GM23338 (cell line): ENCODE results near the gene C11orf71. TPM values are rescaled to one million over a fixed set of nuclear protein-coding genes. Genes with fewer than 3 reads are reported as not detected.

Experiments used
- ATAC-seq: fragments of 200-7000 bp; cut with Tn5 transposase; 3 replicates; pipeline ENCODE4 v1.9.1; 2020
- DNase-seq: peaks from one replicate; pipeline ENCODE4 v3.0.0-alpha.2; 2015; ENCODE audit warnings: low spot score
- H2AFZ ChIP-seq: fragments of 200-600 bp; sonication (generic); 2 replicates; pipeline ENCODE4 v1.8.0; 2016; ENCODE audit warnings: antibody characterized with exemption, mild to moderate bottlenecking, moderate library complexity
- H3F3A ChIP-seq: fragments of 200-600 bp; sonication (generic); replicated peaks from 2 replicates; pipeline ENCODE4 v1.8.0; 2017; ENCODE audit warnings: antibody characterized with exemption, mixed run types, low read depth
- H3K27ac ChIP-seq: fragments of 200-600 bp; sonication (generic); 2 replicates; pipeline ENCODE4 v1.6.1; 2016; ENCODE audit warnings: low read depth
- H3K27me3 ChIP-seq: fragments of 200-600 bp; sonication (generic); 2 replicates; pipeline ENCODE4 v1.8.0; 2016; ENCODE audit warnings: mild to moderate bottlenecking, mixed run types, moderate library complexity; ENCODE audit not compliant: insufficient read depth
- H3K36me3 ChIP-seq: fragments of 200-600 bp; sonication (generic); 2 replicates; pipeline ENCODE4 v1.8.0; 2016; ENCODE audit warnings: mild to moderate bottlenecking; ENCODE audit not compliant: insufficient read depth
- H3K4me1 ChIP-seq: fragments of 200-600 bp; sonication (generic); 2 replicates; pipeline ENCODE4 v1.8.0; 2016; ENCODE audit warnings: mild to moderate bottlenecking, moderate library complexity; ENCODE audit not compliant: insufficient read depth
- H3K4me2 ChIP-seq: fragments of 200-600 bp; sonication (generic); 2 replicates; pipeline ENCODE4 v1.7.1; 2017; ENCODE audit warnings: mixed run types
- H3K4me3 ChIP-seq: fragments of 200-600 bp; sonication (generic); 2 replicates; pipeline ENCODE4 v1.6.1; 2016; ENCODE audit warnings: mixed run types
- H3K79me2 ChIP-seq: fragments of 200-600 bp; sonication (generic); replicated peaks from 2 replicates; pipeline ENCODE4 v1.8.0; 2017; ENCODE audit warnings: mild to moderate bottlenecking; ENCODE audit not compliant: insufficient read depth
- H3K9me2 ChIP-seq: fragments of 200-600 bp; sonication (generic); 2 replicates; pipeline ENCODE4 v1.8.0; 2017; ENCODE audit not compliant: insufficient read depth
- H4K20me1 ChIP-seq: fragments of 200-600 bp; sonication (generic); replicated peaks from 2 replicates; pipeline ENCODE4 v1.8.0; 2017; ENCODE audit warnings: mild to moderate bottlenecking; ENCODE audit not compliant: insufficient read depth
- H3K27ac Mint-ChIP-seq: 2 replicates; pipeline ENCODE4 v1.8.0; 2020; ENCODE audit warnings: inconsistent platforms, mild to moderate bottlenecking, moderate library complexity, mixed read lengths
- H3K27me3 Mint-ChIP-seq: 3 replicates; pipeline ENCODE4 v1.8.0; 2022; ENCODE audit warnings: low read depth, mild to moderate bottlenecking, moderate library complexity, mixed read lengths, inconsistent platforms; ENCODE audit not compliant: insufficient read depth, poor library complexity
- H3K36me3 Mint-ChIP-seq: 3 replicates; pipeline ENCODE4 v1.8.0; 2021; ENCODE audit warnings: low read depth, mild to moderate bottlenecking, inconsistent platforms, moderate library complexity, mixed read lengths
- H3K4me1 Mint-ChIP-seq: 3 replicates; pipeline ENCODE4 v1.8.0; 2020; ENCODE audit warnings: mild to moderate bottlenecking, inconsistent platforms, mixed read lengths
- H3K4me3 Mint-ChIP-seq: 3 replicates; pipeline ENCODE4 v1.8.0; 2021; ENCODE audit warnings: moderate library complexity, mild to moderate bottlenecking, inconsistent platforms, mixed read lengths
- H3K9me3 Mint-ChIP-seq: 3 replicates; pipeline ENCODE4 v1.8.0; 2020; ENCODE audit warnings: moderate library complexity, mild to moderate bottlenecking, inconsistent platforms, mixed read lengths
- EZH2 ChIP-seq: fragments of 200-600 bp; sonication (generic); IDR thresholded peaks from one replicate; pipeline ENCODE4 v1.8.0; 2017; ENCODE audit warnings: antibody characterized with exemption, mild to moderate bottlenecking, low read depth; ENCODE audit not compliant: unreplicated experiment
- EZH2phosphoT487 ChIP-seq: fragments of 200-600 bp; sonication (generic); IDR thresholded peaks from one replicate; pipeline ENCODE4 v1.8.1; 2018; ENCODE audit warnings: antibody characterized with exemption; ENCODE audit not compliant: unreplicated experiment
- JUNB ChIP-seq: IDR thresholded peaks from one replicate; pipeline ENCODE4 v1.6.1; 2016; ENCODE audit warnings: antibody characterized with exemption; ENCODE audit not compliant: unreplicated experiment
- ZNF114 ChIP-seq: fragments of 250-450 bp; sonication (Bioruptor Pico); IDR thresholded peaks from 2 replicates; pipeline ENCODE4 v1.5.0; 2020; ENCODE audit warnings: mild to moderate bottlenecking, moderate library complexity
- ZNF331 ChIP-seq: fragments of 250-450 bp; sonication (Bioruptor Pico); IDR thresholded peaks from 2 replicates; pipeline ENCODE4 v1.5.0; 2020; ENCODE audit warnings: low read depth, mild to moderate bottlenecking, moderate library complexity
- polyA plus RNA-seq: library from polyadenylated mRNA; unstranded; fragments of >200 nt; fragmentation: Nextera tagmentation; extraction: Ambion mirVana; gene quantifications from 2 replicates; pipeline ENCODE4 v1.2.1, GENCODE V29; 2016
- total RNA-seq: library from RNA; depleted of rRNA; stranded (reverse); fragments of >200 nt; shearing (Covaris generic); gene quantifications from 2 replicates; pipeline ENCODE4 v1.2.3, GENCODE V29; 2014
- TF ChIP-seq, protein P1 (sequence below), 2 experiments: fragments of 200-600 bp in 1 of 2; sonication (generic) in 1 of 2; conservative IDR thresholded peaks; 2 replicates each; pipeline versions ENCODE4 v1.5.1 to v1.6.1; 2016 to 2017; ENCODE audit warnings: antibody characterized with exemption in 2 of 2, low read depth in 2 of 2, mild to moderate bottlenecking in 2 of 2, moderate library complexity in 1 of 2
- TF ChIP-seq, protein P2 (sequence below): IDR thresholded peaks from 2 replicates; pipeline ENCODE4 v1.6.1; 2016; ENCODE audit warnings: antibody characterized with exemption

C11orf71 gene
- total and polyA plus RNA-seq, 2 experiments from 2014 or later: 5.8 to 8.7 TPM

DNA sequence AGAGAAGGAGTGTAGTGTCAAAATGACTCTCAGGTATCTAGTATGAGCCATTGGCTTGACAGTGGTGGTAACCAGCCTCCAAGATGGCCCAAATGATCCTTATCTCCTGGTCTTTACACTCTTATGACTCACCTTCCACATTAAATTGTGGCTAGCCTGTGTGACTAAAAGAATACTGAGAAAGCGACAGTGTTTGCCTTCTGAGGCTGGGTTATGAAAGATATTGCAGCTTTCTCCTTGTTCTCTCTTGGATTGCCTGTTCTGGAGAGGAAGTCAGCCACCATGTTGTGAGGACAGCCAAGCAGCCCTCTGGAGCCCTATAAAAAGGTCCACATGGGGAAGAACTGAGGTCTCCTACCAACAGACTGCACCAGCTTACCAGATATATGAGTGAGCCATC is 15.8 kb downstream of the C11orf71 start:
- Mint-ChIP-seq H3K27ac (no peak overlapping the region), H3K4me1 (no peaks in the 10 kb centered on the region), H3K27me3 (no peaks in the 10 kb centered on the region), H3K9me3 (peaks cover 8% of the 10 kb centered on the region; the same call in 2 of the 3 replicates), H3K4me3 (no peak overlapping the region), H3K36me3 (no peaks in the 10 kb centered on the region; the same call in 2 of the 3 replicates)
- ATAC-seq (no peak), DNase-seq (no peak)
- no peaks in the 10 kb centered on the region for H3K79me2 ChIP-seq
- no peaks in the 10 kb centered on the region for H3K36me3 ChIP-seq
- H3K4me2 ChIP-seq: no peak overlapping the region
- H3K4me3 ChIP-seq: no peak overlapping the region
- H3K27ac ChIP-seq: no peak overlapping the region
- no peaks in the 10 kb centered on the region for H3F3A ChIP-seq
- H2AFZ ChIP-seq: no peak overlapping the region
- no peaks in the 10 kb centered on the region for H4K20me1 ChIP-seq
- 0 out of 2 replicates have a peak, but pooled peaks cover 8% of the 10 kb centered on the region for H3K9me2 ChIP-seq
- H3K27me3 ChIP-seq: no peaks in the 10 kb centered on the region
- TF ChIP-seq ZNF331 (CRISPR knock-in tag) (no peak), JUNB (no peak), EZH2 (no peak)
- TF ChIP-seq, protein P1, sequence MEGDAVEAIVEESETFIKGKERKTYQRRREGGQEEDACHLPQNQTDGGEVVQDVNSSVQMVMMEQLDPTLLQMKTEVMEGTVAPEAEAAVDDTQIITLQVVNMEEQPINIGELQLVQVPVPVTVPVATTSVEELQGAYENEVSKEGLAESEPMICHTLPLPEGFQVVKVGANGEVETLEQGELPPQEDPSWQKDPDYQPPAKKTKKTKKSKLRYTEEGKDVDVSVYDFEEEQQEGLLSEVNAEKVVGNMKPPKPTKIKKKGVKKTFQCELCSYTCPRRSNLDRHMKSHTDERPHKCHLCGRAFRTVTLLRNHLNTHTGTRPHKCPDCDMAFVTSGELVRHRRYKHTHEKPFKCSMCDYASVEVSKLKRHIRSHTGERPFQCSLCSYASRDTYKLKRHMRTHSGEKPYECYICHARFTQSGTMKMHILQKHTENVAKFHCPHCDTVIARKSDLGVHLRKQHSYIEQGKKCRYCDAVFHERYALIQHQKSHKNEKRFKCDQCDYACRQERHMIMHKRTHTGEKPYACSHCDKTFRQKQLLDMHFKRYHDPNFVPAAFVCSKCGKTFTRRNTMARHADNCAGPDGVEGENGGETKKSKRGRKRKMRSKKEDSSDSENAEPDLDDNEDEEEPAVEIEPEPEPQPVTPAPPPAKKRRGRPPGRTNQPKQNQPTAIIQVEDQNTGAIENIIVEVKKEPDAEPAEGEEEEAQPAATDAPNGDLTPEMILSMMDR (conservative IDR thresholded peaks at IDR 0.05; ENCODE audit: low read depth in 2 of 2): no peak
- TF ChIP-seq, protein P2, sequence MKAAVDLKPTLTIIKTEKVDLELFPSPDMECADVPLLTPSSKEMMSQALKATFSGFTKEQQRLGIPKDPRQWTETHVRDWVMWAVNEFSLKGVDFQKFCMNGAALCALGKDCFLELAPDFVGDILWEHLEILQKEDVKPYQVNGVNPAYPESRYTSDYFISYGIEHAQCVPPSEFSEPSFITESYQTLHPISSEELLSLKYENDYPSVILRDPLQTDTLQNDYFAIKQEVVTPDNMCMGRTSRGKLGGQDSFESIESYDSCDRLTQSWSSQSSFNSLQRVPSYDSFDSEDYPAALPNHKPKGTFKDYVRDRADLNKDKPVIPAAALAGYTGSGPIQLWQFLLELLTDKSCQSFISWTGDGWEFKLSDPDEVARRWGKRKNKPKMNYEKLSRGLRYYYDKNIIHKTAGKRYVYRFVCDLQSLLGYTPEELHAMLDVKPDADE: no peak
- H3K4me1 ChIP-seq: no peaks in the 10 kb centered on the region

DNA sequence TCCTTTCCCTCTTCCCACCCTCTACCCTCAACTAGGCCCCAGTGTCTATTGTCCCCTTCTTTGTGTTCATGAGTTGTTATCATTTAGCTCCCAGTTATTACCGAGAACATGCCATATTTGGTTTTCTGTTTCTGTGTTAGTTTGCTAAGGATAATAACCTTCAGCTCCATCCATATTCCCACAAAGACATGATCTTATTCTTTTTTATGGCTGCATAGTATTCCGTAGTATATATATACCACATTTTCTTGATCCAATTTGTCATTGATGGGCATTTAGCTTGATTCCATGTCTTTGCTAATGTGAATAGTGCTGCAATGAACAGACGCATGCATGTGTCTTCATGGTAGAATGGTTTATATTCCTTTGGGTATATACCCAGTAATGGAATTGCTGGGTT is 17.8 kb downstream of the C11orf71 start:
- Histone ChIP-seq H3K36me3 (no peaks in the 10 kb centered on the region), H3K27ac (no peak overlapping the region), H3K27me3 (no peaks in the 10 kb centered on the region), H2AFZ (no peak overlapping the region), H3K4me3 (no peak overlapping the region), H3K4me2 (no peak overlapping the region), H4K20me1 (no peaks in the 10 kb centered on the region), H3K79me2 (no peaks in the 10 kb centered on the region), H3K9me2 (peaks cover 8% of the 10 kb centered on the region; the same call in 1 of the 2 replicates), H3F3A (no peaks in the 10 kb centered on the region), H3K4me1 (peaks cover 13% of the 10 kb centered on the region; the same call in 1 of the 2 replicates)
- peaks cover 8% of the 10 kb centered on the region; the same call in 2 of the 3 replicates for H3K9me3 Mint-ChIP-seq
- H3K4me3 Mint-ChIP-seq: no peak overlapping the region
- no peak overlapping the region for H3K27ac Mint-ChIP-seq
- no peaks in the 10 kb centered on the region for H3K27me3 Mint-ChIP-seq
- peaks cover 12% of the 10 kb centered on the region for H3K4me1 Mint-ChIP-seq
- ATAC-seq: no peak
- H3K36me3 Mint-ChIP-seq: no peaks in the 10 kb centered on the region; the same call in 2 of the 3 replicates
- no peak for DNase-seq
- no peak for TF ChIP-seq ZNF114 (CRISPR knock-in tag)
- TF ChIP-seq, protein P1 (conservative IDR thresholded peaks at IDR 0.05; ENCODE audit: low read depth in 2 of 2): no peak
- no peak for TF ChIP-seq EZH2phosphoT487
- TF ChIP-seq EZH2: no peak
